NCI-H2196 (cell line): ENCODE measurements around the gene TBX2.
"Not testable (repeated sequence)": the region's sequence is repeated elsewhere in the genome, so short reads cannot be mapped to it uniquely, and the experiment has no call there.

Source experiments
- DNase-seq: peaks from one replicate; lab custom pipeline; 2025; ENCODE audit not compliant: unreplicated experiment; lab: John Stamatoyannopoulos, UW

The TBX2 gene

DNA sequence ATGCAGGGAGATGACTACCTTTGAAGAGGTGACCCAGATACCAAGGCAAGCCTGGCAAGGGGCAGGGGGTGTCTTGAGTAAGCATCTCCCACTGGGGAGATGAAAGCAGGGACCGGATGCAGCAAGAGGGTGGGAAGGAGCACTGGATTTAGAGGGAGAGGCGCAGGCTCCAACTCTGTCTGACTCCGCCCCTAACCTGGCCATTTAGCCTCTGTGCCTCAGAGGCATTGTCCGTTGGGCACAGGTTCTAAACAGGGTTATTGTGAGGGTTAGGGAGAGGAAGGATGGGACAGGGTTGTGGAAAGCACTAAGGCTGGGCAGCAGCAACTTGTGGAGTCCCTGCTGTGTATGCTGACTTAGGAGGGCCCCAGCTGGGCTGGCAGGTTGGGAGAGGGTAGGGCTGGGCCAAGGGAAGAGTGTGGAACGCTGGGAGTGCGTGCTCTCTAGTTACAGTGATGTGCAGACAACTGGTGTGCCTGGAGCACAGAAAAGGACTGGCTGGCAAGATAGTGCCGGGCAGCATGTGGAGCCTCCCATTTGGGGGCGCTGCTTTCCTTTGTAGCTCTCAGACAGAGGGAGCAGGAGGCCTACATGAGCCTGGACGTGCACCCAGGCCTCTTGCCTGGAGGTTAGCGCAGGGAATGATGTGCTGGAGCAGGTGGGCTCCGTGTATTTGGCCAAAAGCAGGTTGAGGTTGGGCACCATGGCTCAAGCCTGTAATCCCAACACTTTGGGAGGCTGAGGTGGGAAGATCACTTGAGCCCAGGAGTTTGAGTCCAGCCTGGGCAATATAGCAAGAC, 26.2 kb downstream of the TBX2 start:
- DNase-seq: no peak

GRCh38 chr17:61426482-61427304, 27.1 kb downstream of the TBX2 start:
- no peak for DNase-seq

DNA sequence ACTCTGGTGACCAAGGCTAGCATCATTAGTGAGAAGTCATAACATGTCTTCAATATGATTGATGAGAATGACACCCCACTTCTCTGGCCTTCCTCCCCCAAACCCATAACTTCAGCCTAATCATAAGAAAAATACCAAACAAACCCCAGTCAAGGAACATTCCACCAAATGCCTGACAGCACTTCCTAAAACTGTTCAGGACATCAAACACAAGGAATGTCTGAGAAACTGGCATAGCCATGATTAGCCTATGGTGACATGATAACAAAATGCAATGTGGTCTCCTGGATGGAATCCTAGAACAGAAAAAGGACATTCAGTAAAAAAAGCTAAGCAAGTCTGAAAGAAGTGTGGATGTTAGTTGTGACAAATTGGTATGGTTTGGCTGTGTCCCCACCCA, 27.9 kb downstream of the TBX2 start:
- no peak for DNase-seq

DNA sequence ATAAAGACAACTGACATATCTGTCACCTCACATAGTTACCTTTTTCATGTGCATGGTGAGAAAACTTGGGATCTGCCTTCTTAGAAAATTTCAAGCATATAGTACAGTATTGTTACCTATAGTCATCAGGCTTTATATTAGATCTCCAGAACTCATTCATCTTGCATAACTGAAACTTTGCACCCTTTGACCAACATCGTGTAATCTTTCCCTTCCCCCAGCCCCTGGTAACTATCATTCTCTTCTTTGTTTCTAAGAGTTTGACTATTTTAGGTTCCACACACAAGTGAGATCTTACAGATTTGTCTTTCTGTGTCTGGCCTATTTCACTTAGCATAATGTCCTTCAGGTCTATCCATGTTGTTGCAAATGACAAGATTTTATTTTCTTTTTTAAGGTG, 29.6 kb downstream of the TBX2 start:
- DNase-seq: no peak

DNA sequence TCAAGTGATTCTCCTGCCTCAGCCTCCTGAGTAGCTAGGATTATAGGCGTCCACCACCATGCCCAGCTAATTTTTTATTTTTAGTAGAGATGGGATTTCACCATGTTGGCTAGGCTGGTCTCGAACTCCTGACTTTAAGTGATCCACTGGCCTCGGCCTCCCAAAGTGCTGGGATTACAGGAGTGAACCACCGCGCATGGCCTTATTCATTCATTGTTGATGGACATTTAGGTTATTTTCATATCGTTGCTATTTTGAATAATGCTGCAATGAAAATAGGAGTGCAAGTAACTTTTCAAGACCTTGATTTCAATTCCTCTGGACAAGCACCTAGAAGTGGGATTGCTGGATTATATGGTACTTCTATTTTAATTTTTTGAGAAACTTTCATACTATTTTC, 30.2 kb downstream of the TBX2 start:
- DNase-seq: not testable (repeated sequence)

GRCh38 chr17:61431594-61432311, 32.1 kb downstream of the TBX2 start:
- no peak for DNase-seq

DNA sequence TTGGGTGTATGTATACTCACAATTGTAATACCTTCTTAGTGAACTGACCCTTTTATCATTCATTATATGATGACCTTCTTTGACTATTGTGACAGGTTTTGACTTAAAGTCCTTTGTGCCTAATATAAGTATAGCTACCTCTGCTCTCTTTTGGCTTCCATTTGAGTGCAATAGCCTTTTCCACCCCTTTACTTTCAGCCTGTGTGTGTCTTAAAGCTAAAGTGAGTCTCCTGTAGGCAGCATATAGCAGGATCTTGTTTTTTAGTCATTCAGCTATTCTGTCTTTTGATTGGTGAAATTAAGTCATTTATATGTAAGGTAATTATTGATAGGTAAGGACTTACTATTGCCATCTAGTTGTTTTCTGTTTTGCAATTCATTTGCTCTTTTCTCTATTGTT, 36.6 kb downstream of the TBX2 start:
- DNase-seq: no peak

DNA sequence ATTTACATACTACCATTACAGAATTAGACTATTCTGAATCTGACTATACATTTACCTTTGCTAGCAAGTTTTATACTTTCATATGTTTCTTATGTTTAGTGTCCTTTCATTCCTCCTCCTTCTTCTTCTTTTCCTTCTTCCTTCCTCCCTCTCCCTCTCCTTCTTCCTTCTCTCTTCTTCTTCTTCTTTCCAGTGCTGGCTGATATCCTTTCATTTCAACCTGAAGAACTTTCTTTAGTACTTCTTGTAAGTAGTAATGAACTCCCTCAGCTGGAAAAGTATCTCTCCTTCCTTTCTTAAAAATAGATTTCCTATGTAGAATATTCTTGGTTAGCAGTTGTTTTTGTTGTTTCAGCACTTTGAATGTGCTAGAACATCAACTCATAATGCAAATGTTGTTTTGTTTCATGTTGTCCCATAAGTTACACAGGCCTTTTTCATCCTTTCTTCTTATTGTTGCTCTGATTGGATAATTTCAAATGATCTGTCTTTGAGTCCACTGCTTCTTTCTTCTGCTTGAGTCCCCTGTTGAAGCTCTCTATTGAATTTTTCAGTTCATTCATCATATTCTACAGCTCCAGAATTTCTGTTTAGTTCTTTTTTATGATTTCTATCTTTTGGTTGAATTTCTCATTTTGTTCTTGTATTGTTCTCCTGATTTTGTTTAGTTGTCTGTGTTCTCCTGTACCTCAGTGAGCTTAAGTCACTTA, 37.5 kb downstream of the TBX2 start:
- DNase-seq: no peak

- no peak for DNase-seq
Observed at GRCh38 chr17:61440697-61441096, 41.1 kb downstream of the TBX2 start.

GRCh38 chr17:61441507-61441906, 41.9 kb downstream of the TBX2 start:
- not testable (repeated sequence) for DNase-seq

GRCh38 chr17:61442136-61442775, 42.6 kb downstream of the TBX2 start:
- DNase-seq: no peak

GRCh38 chr17:61442878-61443474, 43.3 kb downstream of the TBX2 start:
- DNase-seq: no peak

DNA sequence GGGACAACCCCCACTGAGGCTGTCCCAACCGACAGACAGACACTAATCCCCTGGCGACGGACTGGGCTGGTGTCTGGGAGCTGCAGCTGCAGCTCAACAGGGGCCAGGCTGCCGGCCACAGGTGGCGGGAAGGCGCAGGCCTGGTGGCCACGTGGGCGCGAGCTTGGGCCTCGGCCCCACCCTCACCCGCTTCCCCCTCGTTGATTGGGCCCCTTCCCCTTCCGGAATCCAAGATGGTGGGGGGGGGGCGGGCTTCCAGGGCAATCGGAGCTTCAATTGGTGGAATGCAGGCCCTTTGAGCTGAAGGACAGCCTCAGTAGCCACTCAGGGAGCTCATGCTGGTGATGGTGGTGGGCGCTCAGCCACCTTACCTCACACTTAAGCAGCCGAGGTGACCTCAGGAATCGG, 43.8 kb downstream of the TBX2 start:
- DNase-seq: no peak

GRCh38 chr17:61444075-61444474, 44.4 kb downstream of the TBX2 start:
- DNase-seq: no peak

GRCh38 chr17:61444831-61445230, 45.2 kb downstream of the TBX2 start:
- no peak for DNase-seq

DNA sequence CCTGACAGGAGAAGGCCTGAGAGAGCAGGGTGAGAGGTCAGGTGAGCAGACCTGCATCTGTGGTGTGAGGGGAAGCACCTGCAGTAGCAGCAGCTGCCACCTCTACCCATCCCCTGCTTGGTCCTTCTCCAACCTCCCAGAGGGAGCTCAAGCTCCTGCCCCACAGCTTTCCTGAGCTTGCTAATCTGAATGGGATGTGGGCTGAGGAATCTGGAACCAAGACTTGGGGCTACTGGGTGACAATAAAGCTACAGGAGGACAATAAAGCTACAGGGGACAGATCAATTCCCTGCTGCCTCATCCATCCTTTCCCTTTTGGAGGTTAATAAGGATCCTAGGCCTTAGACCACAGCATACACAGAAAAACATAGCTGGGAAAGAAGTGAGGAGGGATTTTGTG, 47.7 kb downstream of the TBX2 start:
- DNase-seq: no peak

DNA sequence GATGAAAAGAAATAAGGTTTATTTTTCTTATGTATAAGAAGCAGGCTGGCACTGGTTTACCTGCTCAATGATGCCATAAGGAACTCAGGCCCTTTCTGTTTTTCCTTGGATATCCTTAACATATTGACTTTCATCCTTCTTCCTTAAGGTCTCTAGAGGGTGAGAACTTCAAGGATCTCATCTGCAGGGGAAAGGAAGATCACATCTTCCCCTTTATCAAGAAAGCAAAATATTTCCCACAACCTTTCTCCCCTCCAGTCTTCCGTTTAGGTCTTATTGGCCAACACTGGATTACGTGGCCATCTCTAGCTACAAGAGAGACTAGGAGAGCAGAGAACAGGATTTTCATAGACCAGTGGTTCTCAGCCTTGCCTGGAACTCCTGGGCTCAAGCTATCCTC, 48.4 kb downstream of the TBX2 start:
- no peak for DNase-seq

GRCh38 chr17:61449140-61449539, 49.5 kb downstream of the TBX2 start:
- not testable (repeated sequence) for DNase-seq

DNA sequence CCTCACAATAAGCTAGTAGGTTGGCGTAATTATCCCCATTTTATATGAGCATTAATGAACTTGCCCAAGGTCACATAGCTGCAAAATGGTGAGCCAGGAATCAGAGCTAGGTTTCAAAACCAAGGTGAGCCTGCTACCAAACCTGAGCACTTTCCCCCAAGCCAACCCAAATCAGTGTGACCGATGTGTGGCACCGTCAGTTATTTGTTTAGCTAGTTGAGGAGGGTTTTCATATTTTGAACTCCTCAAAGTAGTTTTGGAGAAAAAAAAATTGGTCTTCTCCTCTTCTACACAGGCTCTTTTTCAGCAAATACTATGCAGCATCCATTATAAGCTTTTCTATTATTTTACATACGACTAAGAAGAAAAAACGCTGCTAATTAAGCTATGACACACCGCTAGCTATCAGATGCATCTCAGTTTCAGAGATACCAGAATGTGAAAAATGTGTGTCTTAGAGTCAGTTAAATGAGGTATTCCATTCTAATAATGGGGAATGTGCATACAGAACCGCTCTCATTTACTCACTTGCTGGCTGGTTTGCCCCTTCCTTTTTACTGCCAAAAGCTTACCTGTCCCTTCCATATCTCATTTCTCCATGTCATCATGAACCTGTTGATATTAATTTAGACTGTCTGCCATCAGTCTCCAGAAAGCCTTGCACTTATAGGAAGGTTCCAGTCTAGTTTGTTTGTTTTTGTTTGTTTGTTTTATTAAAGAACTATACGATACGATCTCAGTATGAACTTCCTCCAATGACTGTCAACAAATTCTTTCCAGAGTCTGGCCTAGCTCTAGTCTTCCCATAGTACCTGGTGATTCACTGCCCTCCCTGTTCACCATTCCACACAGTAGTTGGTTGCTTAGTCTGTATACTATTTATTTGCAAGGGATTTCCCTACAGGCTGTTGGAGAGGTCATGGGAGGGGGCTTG, 50.3 kb downstream of the TBX2 start:
- no peak for DNase-seq
